ENCODE measurements around the gene RIOK1.

RIOK1 gene

DNA sequence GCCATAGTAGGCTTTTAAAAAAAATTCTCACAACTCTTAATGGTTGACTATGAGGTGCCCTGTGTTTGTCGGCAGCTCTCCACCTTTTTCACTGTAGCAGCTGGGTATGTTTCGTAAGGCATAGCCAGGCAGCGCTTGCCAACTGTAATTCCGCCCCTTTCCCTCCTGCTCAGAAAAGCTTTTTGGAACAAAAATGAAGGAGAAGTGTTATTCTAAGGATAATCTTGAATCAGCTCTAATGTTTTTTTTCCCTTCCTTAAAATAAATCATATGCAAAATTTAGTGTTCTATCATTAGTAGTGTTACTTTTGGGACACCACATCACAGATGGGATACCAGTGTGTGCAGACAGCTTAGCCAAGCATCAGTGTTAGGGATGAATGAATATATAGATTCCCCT lies 21.2 kb downstream of the RIOK1 start:
- DNase-seq: no peak

- DNase-seq: no peak
Observed at GRCh38 chr6:7411328-7411727, 21.7 kb downstream of the RIOK1 start.

GRCh38 chr6:7413151-7413823 lies 23.7 kb downstream of the RIOK1 start:
- no peak for DNase-seq

DNA sequence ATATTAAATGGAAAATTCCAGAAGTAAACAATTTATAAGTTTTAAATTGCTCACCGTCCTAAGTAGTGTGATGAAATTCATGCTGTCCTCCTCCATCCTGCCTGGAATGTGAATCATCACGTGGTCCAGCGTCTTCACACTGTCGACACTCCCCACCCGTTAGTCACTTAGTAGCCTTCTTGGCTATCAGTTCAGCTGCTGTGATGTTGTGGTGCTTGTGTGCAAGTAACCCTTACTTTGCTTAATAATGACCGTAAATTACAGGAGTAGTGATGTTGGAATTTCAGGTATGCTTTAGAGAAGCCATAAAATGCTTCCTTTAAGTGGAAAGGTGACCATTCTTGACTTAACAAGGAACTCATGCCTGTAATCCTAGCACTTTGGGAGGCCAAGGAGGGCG lies 25.2 kb downstream of the RIOK1 start:
- DNase-seq: no peak

- DNase-seq: no peak
Observed at GRCh38 chr6:7417684-7418083, 28.1 kb downstream of the RIOK1 start.

DNA sequence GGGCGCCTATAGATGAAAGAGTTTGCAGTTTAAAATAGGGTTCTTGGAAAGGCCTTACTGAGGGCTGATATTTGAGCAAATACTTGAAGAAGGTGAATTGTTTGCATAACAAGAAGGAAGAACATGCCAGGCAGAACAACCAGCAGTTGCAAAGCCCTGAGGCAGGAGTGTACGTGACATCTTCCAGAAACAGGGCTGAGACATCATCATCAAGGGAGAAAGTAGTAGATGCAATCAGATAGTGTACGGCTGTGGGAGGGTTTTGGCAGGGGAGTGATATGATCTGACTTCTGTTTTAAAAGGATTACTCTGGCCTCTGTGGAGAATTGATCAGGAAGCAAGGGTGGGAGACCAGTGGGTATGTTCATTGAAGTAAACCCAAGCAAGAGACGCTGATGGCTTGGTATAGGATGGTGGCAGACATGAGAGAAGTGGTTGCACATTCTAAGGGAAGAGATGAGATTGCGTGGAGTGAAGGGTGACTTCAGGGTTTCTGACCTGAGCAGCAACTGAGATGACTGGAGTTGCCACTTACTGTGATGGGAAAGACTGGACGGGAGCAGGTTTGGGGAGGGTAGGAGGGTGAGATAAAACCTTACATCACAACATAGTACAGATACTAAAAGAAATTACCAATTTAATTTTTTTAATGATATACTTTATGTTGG lies 28.8 kb downstream of the RIOK1 start:
- no peak for DNase-seq

DNA sequence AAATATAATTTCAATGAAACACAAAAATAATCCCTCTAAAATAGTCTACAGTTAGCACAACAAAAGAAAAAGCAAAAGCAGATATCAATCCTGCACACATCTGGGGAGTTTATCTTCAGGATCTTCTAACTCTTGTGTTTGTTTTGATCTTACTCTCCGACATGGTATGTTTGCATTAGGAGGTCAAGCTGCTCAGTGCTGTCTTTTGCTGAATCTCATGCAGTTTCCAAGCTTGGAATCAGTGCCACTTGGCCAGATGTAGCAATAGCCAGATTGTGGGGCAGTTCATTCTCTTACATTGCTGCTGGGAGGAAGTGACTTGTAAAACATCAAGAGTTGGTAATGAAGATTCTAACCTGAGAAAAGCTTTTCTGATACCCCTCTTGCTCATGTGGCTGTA lies 29.5 kb downstream of the RIOK1 start:
- no peak for DNase-seq

- no peak for DNase-seq
Observed at GRCh38 chr6:7421066-7421465, 31.5 kb downstream of the RIOK1 start.

DNA sequence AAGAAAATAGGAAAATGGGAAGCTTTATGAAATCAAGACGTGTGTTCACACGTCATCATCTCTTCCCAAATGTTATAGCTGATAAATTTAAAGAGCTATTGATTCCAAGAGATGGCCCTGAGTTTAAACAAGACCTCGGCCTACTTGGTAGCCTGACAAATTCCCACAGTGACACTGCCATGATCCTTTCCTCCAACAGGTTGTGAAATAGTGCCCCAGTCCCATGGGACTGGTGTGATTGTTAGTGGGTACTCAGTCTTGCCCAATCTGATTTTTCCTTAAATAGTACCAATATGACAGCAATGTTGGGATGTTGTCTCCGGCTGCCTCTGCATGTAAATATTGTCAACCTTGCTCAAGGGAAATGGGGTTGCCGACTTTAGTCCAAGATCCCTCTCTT lies 34.5 kb downstream of the RIOK1 start:
- no peak for DNase-seq

DNA sequence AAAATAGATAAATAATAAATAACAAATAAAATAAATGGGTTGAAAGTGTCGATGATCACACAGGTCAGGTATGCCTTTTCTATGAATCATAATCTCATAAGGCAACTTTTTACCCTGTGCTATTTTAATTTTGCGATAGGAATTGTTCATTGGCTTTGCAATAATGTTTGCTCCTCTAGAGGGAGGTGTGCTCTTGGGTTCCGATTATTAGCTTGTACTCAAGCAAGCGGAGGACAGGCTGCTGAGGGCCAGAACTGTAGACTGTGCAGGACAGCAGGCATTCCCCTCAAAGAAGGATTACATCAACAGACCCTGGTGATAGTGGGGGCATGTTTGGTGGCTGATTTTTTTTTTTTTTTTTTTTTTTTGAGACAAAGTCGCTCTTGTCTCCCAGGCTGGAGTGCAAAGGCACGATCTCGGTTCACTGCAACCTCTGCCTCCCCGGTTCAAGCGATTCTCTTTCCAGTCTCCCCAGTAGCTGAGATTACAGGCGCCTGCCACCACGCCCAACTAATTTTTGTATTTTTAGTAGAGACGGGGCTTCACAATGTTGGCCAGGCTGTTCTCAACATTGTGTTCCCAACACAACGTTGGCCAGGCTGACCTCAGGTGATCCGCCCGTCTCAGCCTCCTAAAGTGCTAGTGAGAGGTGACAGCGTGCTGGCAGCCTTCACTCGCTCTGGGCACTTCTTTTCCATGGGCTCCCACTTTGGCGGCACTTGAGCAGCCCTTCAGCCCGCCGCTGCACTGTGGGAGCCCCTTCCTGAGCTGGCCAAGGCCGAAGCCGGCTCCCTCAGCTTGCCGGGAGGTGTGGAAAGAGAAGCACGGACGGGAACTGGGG lies 35.6 kb downstream of the RIOK1 start:
- DNase-seq: peak; percentile 1

- DNase-seq: no peak
Observed at GRCh38 chr6:7425808-7426190, 36.2 kb downstream of the RIOK1 start.

GRCh38 chr6:7426447-7427169 lies 37.0 kb downstream of the RIOK1 start:
- no peak for DNase-seq

GRCh38 chr6:7431313-7431673 lies 41.7 kb downstream of the RIOK1 start:
- DNase-seq: no peak

DNA sequence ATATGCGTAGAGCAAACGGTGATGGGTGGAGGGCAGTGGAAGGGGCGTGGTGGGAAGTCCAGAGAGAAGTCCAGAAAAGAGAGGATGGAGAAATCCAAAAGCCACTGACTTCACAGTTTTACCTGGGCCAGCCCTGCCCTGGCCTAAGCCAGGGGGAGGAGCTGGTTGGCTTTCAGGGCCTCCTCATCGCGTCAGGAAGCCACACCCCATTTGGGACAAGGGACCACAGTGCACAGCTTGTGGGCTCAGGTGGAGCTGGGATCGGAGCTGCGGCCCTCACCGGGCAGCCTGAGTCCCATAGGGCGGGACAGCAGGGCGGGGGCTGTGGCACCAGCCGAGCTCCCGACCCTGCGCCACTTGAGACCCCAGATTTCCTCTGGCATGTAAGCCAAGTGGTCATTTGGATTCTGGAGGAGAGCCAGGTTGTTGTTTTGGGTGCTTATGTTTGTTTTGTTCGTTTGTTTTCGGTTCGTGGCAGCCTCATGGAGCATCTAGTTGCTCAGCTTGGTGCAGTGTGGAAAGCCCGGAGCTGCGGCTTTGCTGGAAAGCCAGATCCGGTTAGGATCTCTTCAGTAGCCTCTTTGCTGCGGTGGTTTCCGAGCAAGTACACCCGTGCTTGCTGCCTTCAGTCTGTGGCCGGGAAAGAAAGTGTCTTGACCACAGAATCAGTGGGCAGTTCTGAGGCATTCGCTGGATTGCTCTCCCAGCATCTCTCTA lies 42.2 kb downstream of the RIOK1 start:
- no peak for DNase-seq

DNA sequence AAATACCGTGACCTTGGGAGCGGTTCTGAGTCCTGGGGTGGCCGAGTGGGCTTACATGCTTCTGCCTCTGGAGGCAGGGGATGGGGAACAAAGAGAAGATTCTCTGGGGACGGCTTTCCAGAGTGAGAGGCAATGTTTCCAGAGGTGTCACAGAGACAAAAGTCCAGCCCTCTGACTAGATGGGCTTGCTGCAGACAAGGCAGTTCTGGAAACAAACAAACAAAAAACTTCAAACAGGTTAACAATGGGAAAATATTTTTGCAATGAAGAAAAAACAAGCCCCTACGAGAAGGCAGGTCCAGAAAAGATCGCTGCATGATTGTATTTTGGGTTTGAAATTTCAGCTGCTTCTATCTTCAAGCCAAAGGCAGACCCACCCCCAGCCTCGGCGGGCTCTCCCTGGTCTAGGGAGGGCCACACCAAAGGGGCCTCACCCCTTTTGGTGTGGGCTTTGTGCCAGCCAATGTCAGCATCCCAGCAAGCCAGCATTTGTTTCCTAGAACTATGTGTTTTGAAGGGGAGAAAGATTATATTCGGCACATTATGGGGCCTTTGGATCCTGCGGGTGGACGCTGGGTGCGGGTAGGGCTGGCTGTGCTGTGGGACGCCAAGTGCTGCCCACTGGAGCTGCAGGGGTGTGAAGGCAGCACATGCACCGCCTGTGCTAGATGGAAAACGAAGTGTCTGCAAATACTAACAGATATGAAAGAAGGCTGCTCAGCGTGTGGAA lies 42.9 kb downstream of the RIOK1 start:
- DNase-seq: no peak

- no peak for DNase-seq
Observed at GRCh38 chr6:7433121-7433617, 43.6 kb downstream of the RIOK1 start.

- DNase-seq: no peak
Observed at GRCh38 chr6:7434672-7435071, 45.1 kb downstream of the RIOK1 start.

DNA sequence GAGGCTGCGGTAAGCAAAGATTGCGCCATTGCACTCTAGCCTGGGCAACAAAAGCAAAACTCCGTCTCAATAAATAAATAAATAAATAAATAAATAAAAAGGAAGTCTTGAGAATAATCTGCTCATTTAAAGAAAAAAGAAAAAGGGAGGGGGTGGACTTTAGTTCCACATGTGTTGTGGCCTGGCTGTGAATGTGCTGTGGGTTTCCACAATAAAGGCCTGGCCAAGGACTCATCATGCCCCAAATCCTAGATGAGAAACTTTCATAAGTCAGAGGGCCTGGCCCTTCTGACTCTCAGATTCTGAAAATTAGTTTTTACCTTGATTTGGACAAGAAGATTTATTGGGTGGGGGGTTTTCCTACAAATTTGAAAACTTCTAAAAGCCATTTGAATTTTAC lies 48.4 kb downstream of the RIOK1 start:
- DNase-seq: no peak

DNA sequence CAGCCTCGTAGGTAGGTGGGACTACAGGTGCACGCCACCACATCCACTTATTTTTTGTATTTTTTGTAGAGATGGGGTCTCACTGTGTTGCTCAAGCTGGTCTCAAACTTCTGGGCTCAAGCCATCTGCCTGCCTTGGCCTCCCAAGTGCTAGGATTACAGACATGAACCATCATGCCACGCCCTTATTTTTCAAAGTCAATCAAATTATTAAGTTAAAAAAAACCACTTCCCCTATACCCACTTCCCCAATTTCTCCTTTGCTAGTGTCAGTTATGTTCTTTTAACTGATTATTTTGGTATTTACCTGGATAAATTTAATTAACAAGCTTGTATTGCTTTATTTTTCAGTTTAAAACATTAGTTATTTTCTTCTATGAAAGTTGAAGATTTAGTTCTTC lies 49.6 kb downstream of the RIOK1 start:
- DNase-seq: no peak

GRCh38 chr6:7440476-7440875 lies 50.9 kb downstream of the RIOK1 start:
- DNase-seq: no peak

DNA sequence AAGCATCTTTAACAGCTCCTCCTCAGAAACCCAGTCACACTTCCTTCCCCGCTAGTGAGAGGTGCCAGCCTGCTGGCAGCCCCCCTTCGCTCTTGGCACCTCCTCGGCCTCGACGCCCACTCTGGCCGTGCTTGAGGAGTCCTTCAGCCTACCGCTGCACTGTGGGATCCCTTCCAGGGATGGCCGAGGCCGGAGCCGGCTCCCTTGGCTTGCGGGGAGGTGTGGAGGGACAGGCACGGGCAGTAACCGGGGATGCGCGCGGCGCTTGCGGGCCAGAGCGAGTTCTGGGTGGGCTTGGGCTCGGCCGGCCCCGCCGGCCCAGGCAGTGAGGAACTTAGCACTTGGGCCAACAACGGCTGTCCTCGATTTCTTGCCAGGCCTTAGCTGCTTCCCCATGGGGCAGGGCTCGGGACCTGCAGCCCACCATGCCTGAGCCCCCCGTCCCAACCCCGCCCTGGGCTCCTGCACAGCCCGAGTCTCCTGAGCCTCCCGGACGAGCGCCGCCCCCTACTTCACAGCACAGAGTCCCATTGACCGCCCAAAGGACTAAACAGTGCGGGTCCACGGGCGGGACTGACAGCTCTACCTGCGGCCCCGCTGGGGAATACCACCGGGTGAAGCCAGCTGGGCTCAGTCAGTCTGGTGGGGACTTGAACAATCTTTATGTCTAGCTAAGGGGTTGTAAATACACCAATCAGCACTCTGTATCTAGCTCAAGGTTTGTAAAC lies 51.6 kb downstream of the RIOK1 start:
- DNase-seq: no peak
